ENCODE data around the gene ATP8B4. TPM values are rescaled to one million over a fixed set of nuclear protein-coding genes. Genes with fewer than 3 reads are reported as not detected.

The ATP8B4 gene
- total and polyA plus RNA-seq, 2 of the 8 experiments (the other 6 are each of a cell fraction or from before 2014, with no cell fraction given), result 0.17 to 0.24 TPM

GRCh38 chr15:50017522-50017921 lies 101.5 kb downstream of the ATP8B4 start (continued):
- TF ChIP-seq RNF2 (IDR thresholded peaks at IDR 0.05; ENCODE audit: borderline replicate concordance, low read depth, low read length, missing control alignments, poor library complexity, severe bottlenecking) (no peak), CBX5 (IDR thresholded peaks at IDR 0.05; ENCODE audit: low read depth, low read length) (no peak)
